Trophoblast cell (in vitro differentiated cells and primary cell): ENCODE results near the gene CELF5.
"Not testable (repeated sequence)": the region's sequence is repeated elsewhere in the genome, so short reads cannot be mapped to it uniquely, and the experiment has no call there.

Experiments
- DNase-seq, 2 donors: peaks; one replicate each; pipeline ENCODE4 v3.0.0-alpha.2; 2016
- H2AFZ ChIP-seq: 2 replicates; pipeline ENCODE4 v1.6.1; 2013; ENCODE audit warnings: low read length, moderate library complexity, mild to moderate bottlenecking; ENCODE audit not compliant: insufficient read depth, poor library complexity
- H2AK5ac ChIP-seq: 2 replicates; pipeline ENCODE4 v1.6.1; 2013; ENCODE audit warnings: mild to moderate bottlenecking, low read length
- H2BK120ac ChIP-seq: 2 replicates; pipeline ENCODE4 v1.6.1; 2013; ENCODE audit warnings: low read length, mild to moderate bottlenecking, moderate library complexity; ENCODE audit not compliant: insufficient read depth, poor library complexity
- H2BK12ac ChIP-seq: 2 replicates; pipeline ENCODE4 v1.6.1; 2013; ENCODE audit warnings: mild to moderate bottlenecking, low read length, moderate library complexity
- H2BK5ac ChIP-seq: 2 replicates; pipeline ENCODE4 v1.6.1; 2013; ENCODE audit warnings: low read length, low read depth, moderate library complexity, mild to moderate bottlenecking; ENCODE audit not compliant: poor library complexity
- H3K14ac ChIP-seq: 2 replicates; pipeline ENCODE4 v1.6.1; 2013; ENCODE audit warnings: mild to moderate bottlenecking, low read length
- H3K18ac ChIP-seq: 2 replicates; pipeline ENCODE4 v1.6.1; 2013; ENCODE audit warnings: mild to moderate bottlenecking, low read length
- H3K23ac ChIP-seq: 2 replicates; pipeline ENCODE4 v1.6.1; 2013; ENCODE audit warnings: low read length
- H3K27ac ChIP-seq: 2 replicates; pipeline ENCODE4 v1.5.1; 2013; ENCODE audit warnings: low read depth, mild to moderate bottlenecking, inconsistent platforms, low read length, moderate library complexity
- H3K27me3 ChIP-seq: 2 replicates; pipeline ENCODE4 v1.6.1; 2013; ENCODE audit warnings: inconsistent platforms, mild to moderate bottlenecking, low read length, moderate library complexity; ENCODE audit not compliant: insufficient read depth
- H3K36me3 ChIP-seq, 2 experiments: 1 replicate in 1 of 2; 2 replicates in 1 of 2; pipeline ENCODE4 v1.6.1; 2013; ENCODE audit warnings: low read length in 2 of 2, mild to moderate bottlenecking in 2 of 2, moderate library complexity in 1 of 2; ENCODE audit not compliant: insufficient read depth in 2 of 2, control insufficient read depth in 1 of 2
- H3K4ac ChIP-seq: 2 replicates; pipeline ENCODE4 v1.6.1; 2013; ENCODE audit warnings: low read depth, mild to moderate bottlenecking, low read length, moderate library complexity
- H3K4me1 ChIP-seq, 2 experiments: 1 replicate in 1 of 2; 2 replicates in 1 of 2; pipeline ENCODE4 v1.6.1; 2013; ENCODE audit warnings: low read length in 2 of 2, mild to moderate bottlenecking in 2 of 2, moderate library complexity in 1 of 2; ENCODE audit not compliant: insufficient read depth in 2 of 2, control insufficient read depth in 1 of 2
- H3K4me2 ChIP-seq: 2 replicates; pipeline ENCODE4 v1.6.1; 2013; ENCODE audit warnings: inconsistent platforms, mild to moderate bottlenecking, low read length, moderate library complexity
- H3K4me3 ChIP-seq: 2 replicates; pipeline ENCODE4 v1.5.1; 2013; ENCODE audit warnings: mild to moderate bottlenecking, low read depth, low read length, inconsistent platforms
- H3K79me1 ChIP-seq: one replicate; pipeline ENCODE4 v1.6.1; 2013; ENCODE audit warnings: low read length
- H3K79me2 ChIP-seq: 2 replicates; pipeline ENCODE4 v1.6.1; 2013; ENCODE audit warnings: low read length, mild to moderate bottlenecking; ENCODE audit not compliant: control insufficient read depth, insufficient read depth, poor library complexity
- H3K9ac ChIP-seq: 2 replicates; pipeline ENCODE4 v1.6.1; 2013; ENCODE audit warnings: mild to moderate bottlenecking, low read length
- H3K9me3 ChIP-seq: 2 replicates; pipeline ENCODE4 v1.6.1; 2013; ENCODE audit warnings: low read depth, mild to moderate bottlenecking, control low read depth, inconsistent platforms, low read length; ENCODE audit not compliant: insufficient read depth
- H4K12ac ChIP-seq: 2 replicates; pipeline ENCODE4 v1.6.1; 2013; ENCODE audit warnings: low read depth, mild to moderate bottlenecking, low read length, moderate library complexity
- H4K8ac ChIP-seq: 2 replicates; pipeline ENCODE4 v1.6.1; 2013; ENCODE audit warnings: low read depth, mild to moderate bottlenecking, low read length, moderate library complexity
- H4K91ac ChIP-seq: one replicate; pipeline ENCODE4 v1.6.1; 2013; ENCODE audit warnings: low read depth, mild to moderate bottlenecking, low read length, moderate library complexity
- WGBS: extraction: QIAGEN DNeasy Blood & Tissue Kit; methylation state at CpG from one replicate; pipeline ENCODE4 v1.1.7; 2013; ENCODE audit warnings: missing lambda C conversion rate; ENCODE audit not compliant: insufficient read length, insufficient coverage; ENCODE audit errors: extremely low coverage; 5-methylcytosine and 5-hydroxymethylcytosine counted together

Gene CELF5

DNA sequence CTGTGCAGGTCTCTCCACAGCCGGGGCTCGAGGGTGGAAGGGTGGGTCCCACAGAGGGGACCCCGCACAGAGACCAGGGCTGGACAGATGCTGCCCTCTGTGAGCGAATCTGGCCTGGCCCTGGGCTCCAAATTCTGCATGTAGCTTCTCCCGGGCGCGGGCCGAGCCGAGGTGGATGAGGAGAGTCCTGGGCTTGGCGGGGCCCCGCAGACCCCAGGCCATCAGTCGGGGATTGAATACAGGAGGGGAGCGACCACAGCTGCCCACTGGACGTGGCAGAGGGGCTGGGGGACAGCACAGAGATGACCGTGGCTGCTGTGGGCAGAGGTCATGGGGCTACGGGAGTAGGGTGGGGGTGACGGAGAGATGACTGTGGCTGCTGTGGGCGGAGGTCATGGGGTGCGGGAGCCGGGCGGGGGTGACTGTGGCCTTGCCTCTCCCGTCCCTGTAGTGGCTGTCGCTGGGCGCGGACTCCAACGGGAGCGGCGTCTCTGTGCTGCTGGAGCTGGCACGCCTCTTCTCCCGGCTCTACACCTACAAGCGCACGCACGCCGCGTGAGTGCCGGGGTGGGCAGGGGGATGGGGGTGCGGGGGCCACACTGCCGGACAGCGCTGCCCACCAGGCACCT is 23.3 kb upstream of the CELF5 start:
- Histone ChIP-seq H3K23ac (no peak overlapping the region), H2AK5ac (no peak overlapping the region), H4K12ac (no peak overlapping the region), H3K79me2 (no peaks in the 10 kb centered on the region), H3K4me3 (no peak overlapping the region), H3K36me3 (peaks cover 54 to 59% of the 10 kb centered on the region in 2 experiments), H4K8ac (no peak overlapping the region), H2BK120ac (no peak overlapping the region), H3K27ac (no peak overlapping the region), H3K4me1 (no peaks in the 10 kb centered on the region), H3K9me3 (peaks cover under 1% of the 10 kb centered on the region), H2BK5ac (no peak overlapping the region), H3K4ac (no peak overlapping the region), H3K27me3 (no peaks in the 10 kb centered on the region), H3K4me2 (no peak overlapping the region), H3K18ac (no peak overlapping the region), H3K14ac (no peak overlapping the region), H3K9ac (no peak overlapping the region), H2AFZ (no peak overlapping the region), H2BK12ac (no peak overlapping the region), H3K79me1 (no peaks in the 10 kb centered on the region), H4K91ac (no peak overlapping the region)
- no CpG with 5 or more reads among the region's 39 CpGs for WGBS
- no peak for DNase-seq

DNA sequence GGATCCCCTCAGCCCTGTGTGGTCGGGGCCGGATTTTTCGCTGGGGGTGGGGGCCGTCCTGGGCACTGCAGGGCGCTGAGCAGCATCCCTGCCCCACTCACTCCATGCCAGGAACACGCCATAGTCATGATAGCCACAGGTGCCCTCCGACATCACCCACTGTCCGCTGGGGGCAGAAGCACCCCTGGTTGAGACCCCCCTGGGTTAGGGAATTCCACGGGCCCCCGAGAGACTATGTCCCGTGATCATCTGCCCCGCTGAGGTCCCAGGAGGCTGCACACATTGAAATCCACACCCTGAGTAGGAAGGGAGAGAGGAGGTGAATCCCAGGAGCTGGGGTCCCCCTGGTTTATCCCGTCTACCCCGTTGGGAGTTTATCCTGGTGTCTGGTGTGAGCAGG is 22.6 kb upstream of the CELF5 start:
- H3K79me1 ChIP-seq: no peaks in the 10 kb centered on the region
- no peaks in the 10 kb centered on the region for H3K4me1 ChIP-seq
- no peak overlapping the region for H3K4me3 ChIP-seq
- H3K4me2 ChIP-seq: no peak overlapping the region
- H2BK5ac ChIP-seq: no peak overlapping the region
- peaks cover 54 to 59% of the 10 kb centered on the region in 2 experiments for H3K36me3 ChIP-seq
- H4K12ac ChIP-seq: no peak overlapping the region
- no peak overlapping the region for H3K23ac ChIP-seq
- H3K18ac ChIP-seq: no peak overlapping the region
- no peak overlapping the region for H2BK12ac ChIP-seq
- no peak overlapping the region for H2AFZ ChIP-seq
- H3K9ac ChIP-seq: no peak overlapping the region
- no peak overlapping the region for H4K8ac ChIP-seq
- peaks cover 3% of the 10 kb centered on the region for H3K9me3 ChIP-seq
- H3K14ac ChIP-seq: no peak overlapping the region
- H3K27me3 ChIP-seq: no peaks in the 10 kb centered on the region
- no peak overlapping the region for H3K4ac ChIP-seq
- H2BK120ac ChIP-seq: no peak overlapping the region
- DNase-seq: no peak
- no CpG with 5 or more reads among the region's 14 CpGs for WGBS
- H2AK5ac ChIP-seq: no peak overlapping the region
- no peak overlapping the region for H4K91ac ChIP-seq
- no peaks in the 10 kb centered on the region for H3K79me2 ChIP-seq
- H3K27ac ChIP-seq: no peak overlapping the region

DNA sequence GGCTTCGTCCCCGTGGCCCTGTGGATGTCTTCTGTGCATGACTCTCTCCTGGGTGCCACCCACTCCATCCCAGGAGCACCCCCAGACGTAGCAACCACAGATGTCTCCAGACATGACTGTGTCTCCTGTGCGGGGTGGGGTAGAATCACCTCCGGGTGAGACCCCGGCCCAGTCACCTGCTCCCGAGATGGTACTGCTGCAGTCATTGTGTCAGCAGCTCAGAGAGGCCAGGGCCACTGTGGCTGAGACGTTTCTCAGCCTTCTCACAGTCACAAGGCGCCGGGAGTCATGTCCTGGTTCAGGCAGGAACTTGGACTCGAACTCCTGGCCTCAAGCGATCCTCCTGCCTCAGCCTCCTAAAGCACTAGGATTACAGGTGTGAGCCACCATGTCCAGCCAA is 22.1 kb upstream of the CELF5 start:
- Histone ChIP-seq H2AFZ (no peak overlapping the region), H4K91ac (no peak overlapping the region), H3K27ac (no peak overlapping the region), H2BK12ac (no peak overlapping the region), H3K27me3 (no peaks in the 10 kb centered on the region), H4K8ac (no peak overlapping the region), H3K9ac (no peak overlapping the region), H3K4me3 (no peak overlapping the region), H2BK120ac (no peak overlapping the region), H3K36me3 (peaks cover 57 to 59% of the 10 kb centered on the region in 2 experiments), H3K4ac (no peak overlapping the region), H3K18ac (no peak overlapping the region), H3K4me2 (no peak overlapping the region), H3K14ac (no peak overlapping the region), H3K79me1 (no peaks in the 10 kb centered on the region), H4K12ac (no peak overlapping the region), H2BK5ac (no peak overlapping the region), H3K23ac (no peak overlapping the region), H3K79me2 (no peaks in the 10 kb centered on the region), H2AK5ac (no peak overlapping the region), H3K4me1 (no peaks in the 10 kb centered on the region), H3K9me3 (peaks cover 3% of the 10 kb centered on the region)
- WGBS: no CpG with 5 or more reads among the region's 12 CpGs
- DNase-seq: no peak

DNA sequence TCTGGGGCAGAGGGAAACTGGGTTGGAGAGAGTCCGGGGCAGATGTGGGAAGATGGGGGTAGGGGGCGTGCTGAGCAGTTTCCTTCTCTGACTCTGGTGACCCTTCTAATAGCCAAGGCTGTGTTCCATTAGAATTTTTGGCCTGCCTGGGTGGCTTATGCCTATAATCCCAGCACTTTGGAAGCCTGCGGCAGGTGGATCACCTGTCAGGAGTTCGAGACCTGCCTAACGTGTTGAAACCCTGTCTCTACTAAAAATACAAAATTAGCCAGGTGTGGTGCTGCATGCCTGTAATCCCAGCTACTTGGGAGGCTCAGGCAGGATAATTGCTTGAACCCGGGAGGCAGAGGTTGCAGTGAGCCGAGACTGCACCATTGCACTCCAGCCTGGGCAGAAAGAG is 21.6 kb upstream of the CELF5 start:
- not testable (repeated sequence) for H3K27ac ChIP-seq, H3K9ac ChIP-seq, H2BK120ac ChIP-seq, H3K23ac ChIP-seq, H3K4me3 ChIP-seq, H3K79me1 ChIP-seq, H3K9me3 ChIP-seq, H3K4ac ChIP-seq, H3K4me1 ChIP-seq, H3K27me3 ChIP-seq, DNase-seq, H2AK5ac ChIP-seq, H4K12ac ChIP-seq, H3K14ac ChIP-seq, H2AFZ ChIP-seq, H2BK5ac ChIP-seq, H4K91ac ChIP-seq, H2BK12ac ChIP-seq, H3K4me2 ChIP-seq, H3K79me2 ChIP-seq, H4K8ac ChIP-seq, H3K18ac ChIP-seq
- peaks cover 63 to 64% of the 10 kb centered on the region in 2 experiments for H3K36me3 ChIP-seq
- no CpG with 5 or more reads among the region's 7 CpGs for WGBS
